NK-92 (cell line): ENCODE measurements around the gene UNC50.
"Not testable (repeated sequence)": the region's sequence is repeated elsewhere in the genome, so short reads cannot be mapped to it uniquely, and the experiment has no call there.

Experiments
- DNase-seq: peaks from one replicate; lab custom pipeline; 2025; ENCODE audit not compliant: unreplicated experiment; lab: John Stamatoyannopoulos, UW

UNC50 gene

DNA sequence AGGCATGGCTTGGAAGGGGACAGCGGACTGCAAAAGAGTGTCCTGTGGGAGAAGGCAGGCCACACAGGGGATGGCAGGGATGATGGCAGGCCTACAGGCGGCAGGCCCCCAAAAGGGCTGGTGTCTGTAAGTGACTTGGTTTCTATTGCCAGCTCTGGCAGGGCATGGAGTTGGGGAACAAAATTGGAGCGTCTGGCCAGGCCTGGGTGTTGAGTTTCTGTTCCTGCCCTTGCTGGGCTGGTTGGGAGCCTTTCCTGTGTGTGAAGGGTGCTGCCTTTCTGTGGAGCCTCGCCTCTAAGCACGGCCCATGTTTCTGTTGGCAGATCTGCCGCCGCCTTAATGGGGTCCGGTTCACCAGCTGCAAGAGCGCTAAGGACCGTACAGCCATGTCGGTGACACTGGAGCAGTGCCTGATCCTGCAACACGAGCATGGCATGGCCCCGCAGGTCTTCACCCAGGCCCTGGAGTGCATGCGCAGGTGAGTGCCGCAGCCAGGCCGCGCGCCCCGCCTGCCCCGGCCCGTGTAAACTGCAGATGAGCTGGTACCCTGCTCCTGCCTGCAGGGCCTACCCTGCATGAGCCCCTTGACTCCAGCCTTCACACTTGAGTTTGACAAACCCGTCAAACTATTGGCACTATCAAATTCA, 31.6 kb upstream of the UNC50 start:
- no peak for DNase-seq

DNA sequence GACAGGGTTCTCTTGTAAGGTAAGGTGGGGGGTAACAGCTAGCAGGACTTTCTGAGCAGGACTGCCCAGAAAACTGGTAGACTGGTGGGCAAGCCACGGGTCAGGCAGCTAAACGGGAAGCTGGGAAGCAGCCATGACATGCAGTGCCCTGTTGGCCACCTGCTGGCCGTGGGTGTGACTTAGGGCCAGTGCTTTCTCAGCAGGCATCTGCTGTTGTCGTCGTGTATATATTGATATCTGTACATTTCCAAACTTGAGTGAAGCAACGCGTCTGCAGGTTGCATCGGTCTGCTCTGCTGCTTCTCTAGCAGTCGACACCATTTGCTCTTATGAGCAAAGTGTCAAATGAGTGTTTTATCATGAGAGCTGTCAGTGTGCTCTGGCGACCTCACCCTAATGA, 31.1 kb upstream of the UNC50 start:
- DNase-seq, result no peak

DNA sequence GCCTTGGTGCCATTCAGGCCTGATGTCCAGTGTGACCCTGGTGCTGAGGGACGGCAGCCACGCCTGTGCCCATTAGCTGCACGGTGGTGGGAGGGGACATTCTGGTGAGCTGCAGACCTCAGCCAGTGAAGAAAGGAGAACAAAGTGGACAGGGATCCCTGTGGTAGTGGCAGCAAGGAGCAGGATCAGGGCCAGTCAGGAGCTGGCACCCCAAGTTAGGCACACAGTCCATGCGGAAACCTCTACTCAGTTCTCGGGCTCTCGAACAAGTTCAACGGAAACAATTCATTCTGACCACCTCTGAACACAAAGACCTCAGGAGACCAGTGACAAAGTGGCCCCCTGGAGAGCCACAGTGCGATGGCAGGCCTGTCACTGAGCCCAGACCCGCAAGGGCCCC, 30.2 kb upstream of the UNC50 start:
- no peak for DNase-seq

DNA sequence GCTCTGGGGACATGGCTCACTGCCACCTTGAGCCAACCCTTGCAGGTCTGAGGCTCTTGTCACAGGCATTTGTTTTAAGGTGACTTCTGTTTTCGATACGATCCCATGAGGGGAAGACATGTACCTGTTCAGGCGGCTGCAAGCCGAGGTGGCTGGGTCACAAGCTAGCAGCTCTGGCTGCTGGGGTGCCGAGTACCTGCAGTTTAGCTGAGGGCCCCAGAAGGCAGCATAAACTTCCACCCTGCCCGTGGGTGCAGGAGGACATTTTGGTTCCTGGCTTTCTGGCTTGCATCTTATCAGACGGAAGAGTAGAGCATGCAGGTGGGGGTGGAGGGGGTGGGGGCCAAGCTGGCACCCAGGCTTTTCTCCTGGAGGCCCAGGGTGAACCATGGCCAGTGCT, 28.5 kb upstream of the UNC50 start:
- DNase-seq, result no peak

DNA sequence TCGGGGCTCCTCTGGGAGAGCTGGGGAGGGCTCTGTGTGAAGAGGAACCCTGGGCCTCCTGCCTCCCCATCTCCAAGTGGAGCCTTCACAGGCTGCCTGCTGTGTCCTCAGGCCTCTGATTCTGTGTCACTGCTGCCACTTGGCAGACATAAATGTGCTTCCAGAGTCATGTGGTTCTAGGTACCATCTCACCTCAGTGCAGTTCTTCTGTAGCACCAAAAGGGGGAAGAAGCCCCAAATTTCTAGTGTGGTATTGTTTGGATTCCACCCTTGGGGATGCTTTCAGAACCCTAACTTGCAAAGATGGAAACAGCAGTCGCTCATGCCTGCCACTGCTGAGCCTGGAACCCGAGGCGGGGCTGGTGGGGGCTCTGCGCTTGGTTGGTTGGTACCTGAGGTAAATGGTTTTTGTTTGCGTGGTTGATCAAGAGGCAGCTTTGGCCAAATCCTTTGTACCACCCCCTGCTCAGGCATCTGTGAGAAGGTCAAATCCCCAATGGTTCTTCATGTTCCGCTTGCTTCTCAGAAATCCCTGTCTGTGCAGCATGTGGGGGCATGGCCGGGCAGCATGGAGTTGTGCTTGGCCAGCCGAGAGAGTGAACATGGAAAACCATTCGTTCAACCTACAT, 27.6 kb upstream of the UNC50 start:
- no peak for DNase-seq

DNA sequence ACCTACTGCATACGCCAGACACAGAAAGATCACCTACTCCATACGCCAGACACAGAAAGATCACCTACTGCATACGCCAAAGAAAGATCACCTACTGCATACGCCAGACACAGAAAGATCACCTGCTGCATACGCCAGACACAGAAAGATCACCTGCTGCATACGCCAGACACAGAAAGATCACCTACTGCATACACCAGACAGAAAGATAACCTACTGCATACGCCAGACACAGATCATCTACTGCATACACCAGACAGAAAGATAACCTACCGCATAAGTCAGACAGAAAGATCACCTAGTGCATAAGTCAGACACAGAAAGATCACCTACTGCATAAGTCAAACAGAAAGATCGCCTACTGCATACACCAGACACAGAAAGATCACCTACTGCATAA, 25.9 kb upstream of the UNC50 start:
- no peak for DNase-seq

DNA sequence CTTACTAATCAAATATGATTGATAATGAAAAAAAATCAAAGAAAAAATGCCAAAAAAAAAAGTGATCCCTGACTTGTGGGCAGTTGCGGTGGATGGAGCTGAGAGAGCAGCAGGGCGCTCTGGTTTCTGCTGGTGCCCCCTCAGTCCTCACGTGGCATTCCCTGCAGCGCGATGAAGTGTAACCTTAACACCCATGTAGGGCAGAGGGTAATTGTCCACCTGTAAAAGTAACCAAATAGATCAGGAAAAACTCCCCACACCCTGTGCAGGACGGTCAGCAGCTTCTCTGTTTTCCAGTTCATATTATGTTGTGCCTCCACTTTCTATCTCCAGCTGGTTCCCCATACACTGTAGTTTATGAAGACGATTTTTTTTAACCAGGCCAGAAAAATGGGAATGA, 25.1 kb upstream of the UNC50 start:
- DNase-seq, result no peak

DNA sequence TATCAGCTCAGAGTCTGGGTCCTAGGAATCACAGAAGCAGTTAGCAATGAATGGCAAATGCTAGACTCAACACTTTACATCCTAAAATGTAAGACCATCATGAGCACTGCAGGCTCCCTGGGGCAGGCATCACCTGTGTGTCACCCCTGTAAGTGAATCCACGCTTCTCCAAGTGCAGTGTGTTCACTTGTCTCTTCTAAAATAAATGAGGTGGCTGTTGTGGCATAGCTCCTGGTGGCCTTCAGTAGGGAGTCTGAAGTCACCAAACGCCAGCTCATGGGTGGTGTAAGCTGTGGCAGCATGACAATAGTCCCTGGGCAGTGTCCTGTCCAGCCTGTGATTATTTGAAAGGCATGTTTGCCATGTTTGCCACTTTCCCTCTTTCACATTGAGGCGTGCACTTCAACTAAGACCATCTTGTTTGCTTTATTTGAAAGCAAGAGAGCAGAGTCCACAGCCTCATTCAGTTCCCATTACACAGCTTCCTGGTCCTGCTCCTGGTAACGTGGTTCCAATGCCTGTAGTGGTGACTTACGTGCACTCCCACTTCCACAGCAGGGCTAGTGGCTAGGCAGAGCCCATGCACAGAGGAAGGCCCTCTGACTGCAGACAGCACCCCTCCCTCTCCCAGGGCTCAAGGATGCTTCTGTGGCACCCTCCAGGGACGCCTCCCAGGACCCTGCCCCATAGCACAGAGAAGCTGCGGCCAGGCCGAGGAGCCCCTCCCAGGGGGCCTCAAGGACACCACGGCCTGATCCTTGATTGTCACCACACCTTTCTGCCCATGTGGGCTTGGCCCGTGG, 24.4 kb upstream of the UNC50 start:
- DNase-seq, result no peak

DNA sequence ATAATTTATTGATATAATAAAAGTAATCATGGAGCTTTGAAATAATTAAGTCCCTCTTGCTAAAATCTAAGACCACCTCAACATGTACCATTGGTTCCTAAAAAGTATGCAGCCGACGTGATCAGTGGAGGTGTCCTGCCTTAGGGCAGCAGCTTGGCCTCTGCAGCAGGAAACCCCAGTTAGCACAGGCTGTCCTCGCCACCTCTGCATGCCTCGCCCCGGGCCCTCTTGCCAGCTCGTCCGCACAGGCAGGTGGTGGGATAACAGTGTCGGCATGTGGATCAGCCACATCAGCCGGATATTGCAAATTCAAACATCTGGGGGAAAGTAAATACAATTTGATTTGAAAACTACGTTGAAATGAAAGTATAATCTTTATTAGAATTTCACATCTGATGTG, 23.0 kb upstream of the UNC50 start:
- DNase-seq, result no peak

DNA sequence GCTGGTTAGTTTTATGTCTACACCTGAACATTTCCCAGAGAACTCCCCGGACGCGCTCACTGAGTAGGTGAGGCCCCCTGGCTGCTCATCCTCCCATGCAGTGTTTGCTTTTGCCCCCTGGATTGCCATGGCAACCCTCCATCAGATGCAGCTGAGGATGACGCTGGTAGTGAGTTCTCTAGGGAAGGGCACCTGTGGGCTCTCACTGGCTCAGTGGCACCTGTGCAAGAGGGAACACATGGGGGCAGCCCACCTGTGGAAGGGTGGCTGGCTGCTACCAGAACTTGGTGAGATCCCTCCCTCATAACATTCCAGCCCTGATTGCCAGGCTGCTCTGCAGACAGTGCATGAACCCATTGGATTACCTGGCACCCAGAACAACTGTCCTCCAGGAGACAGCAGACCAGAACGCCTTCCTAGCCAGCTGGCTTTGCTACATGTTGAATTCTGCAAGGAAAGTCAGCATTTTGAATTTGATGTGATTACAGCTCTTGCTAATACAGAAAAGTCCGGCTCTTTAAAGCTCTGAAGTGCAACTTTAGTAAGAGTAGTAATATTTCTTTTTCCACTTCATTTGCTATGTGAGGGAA, 21.7 kb upstream of the UNC50 start:
- no peak for DNase-seq

DNA sequence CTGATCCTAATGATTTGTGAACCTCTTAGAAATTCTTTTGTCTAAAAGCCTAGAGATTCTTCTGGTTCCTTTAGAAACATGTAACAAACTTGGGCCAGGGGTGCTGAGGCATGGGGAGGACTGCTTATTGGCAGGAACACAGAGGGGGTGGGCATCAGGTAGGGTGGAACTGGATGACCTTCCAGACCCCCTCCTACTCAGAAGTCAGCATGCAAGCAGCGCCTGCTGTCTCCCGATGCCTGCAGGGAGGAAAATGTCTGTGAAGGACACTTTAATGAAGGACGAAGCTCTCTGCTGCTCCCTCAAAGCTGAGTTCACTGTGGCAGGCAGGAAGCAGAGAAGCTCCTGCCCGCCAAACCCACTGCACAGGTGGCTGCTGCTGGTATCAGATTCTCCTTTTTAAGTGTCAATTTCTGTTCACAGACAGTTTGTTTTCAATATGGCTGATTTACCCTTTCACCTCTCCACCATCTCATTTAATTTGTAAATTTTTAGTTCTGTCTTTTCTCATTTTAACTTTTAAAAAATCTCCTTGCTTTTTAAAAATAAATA, 19.4 kb upstream of the UNC50 start:
- no peak for DNase-seq

DNA sequence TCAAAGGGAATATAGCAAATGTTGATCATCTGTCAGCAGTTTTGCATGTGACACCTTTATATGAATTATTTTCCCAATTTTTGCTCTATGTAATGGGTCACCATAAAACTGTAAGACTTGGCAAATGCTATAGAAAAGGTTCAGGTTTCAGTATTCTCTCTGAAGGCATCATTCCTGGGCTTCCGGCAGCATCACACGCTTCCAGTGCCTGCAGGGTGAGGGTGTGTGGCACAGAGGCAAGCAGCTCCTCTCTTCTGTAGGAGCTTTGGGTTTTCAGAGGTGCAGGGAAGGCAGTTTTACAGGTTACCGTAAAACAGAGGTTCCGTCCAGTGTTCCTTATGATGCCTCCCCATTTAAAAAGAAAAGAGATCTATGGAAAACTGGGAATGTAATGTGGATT, 18.9 kb upstream of the UNC50 start:
- DNase-seq, result no peak

DNA sequence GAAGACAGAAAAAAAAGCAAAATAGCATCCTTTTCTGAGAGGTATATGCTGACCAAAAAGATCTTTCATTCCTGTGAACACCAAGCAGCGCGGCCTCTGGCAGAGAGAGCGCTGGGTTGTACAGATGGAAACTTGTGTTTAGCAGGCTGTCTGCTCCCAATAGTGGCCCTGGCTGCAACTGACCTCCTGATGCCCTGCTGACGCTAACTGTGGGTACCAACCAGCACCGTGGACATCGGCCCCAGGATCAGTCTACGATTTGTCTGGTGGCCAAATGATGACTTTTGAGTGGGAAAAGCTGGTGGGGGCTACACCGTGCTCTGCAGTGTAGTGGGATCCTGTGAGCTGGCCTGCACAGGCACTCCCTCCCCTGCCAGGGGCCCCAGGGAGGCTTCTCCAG, 15.8 kb upstream of the UNC50 start:
- DNase-seq, result no peak

DNA sequence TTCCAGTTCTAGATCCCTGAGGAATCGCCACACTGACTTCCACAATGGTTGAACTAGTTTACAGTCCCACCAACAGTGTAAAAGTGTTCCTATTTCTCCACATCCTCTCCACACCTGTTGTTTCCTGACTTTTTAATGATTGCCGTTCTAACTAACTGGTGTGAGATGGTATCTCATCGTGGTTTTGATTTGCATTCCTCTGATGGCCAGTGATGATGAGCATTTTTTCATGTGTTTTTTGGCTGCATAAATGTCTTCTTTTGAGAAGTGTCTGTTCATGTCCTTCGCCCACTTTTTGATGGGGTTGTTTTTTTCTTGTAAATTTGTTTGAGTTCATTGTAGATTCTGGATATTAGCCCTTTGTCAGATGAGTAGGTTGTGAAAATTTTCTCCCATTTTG, 13.7 kb upstream of the UNC50 start:
- not testable (repeated sequence) for DNase-seq

DNA sequence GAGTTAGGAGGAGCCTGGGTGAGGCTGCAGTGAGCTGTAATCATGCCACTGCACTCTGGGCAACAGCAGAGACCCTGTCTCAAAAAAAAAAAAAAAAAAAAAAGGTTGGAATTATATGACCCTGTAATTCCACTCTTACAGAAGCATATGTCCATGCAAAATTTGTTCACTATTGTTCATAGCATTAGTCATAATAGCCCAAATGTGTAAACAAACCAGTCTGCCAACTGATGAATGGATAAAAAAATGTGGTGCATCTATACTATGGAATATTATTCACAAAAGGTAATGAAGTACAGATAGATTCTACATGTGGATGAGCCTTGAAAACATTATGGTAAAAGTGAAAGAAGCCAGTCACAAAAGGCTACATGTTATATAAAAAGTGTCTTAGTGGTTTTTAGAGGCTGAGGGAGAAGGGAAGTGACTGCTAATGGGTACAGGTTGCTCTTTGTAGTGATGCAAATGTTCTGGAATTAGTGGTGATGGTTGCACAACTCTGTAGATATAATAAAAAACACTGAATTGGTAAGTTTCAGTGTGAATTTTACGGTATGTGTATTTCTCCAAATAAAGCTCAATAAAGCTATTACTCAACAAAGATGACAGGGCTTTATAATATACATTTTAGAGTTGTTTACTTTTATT, 9.5 kb upstream of the UNC50 start:
- no peak for DNase-seq

DNA sequence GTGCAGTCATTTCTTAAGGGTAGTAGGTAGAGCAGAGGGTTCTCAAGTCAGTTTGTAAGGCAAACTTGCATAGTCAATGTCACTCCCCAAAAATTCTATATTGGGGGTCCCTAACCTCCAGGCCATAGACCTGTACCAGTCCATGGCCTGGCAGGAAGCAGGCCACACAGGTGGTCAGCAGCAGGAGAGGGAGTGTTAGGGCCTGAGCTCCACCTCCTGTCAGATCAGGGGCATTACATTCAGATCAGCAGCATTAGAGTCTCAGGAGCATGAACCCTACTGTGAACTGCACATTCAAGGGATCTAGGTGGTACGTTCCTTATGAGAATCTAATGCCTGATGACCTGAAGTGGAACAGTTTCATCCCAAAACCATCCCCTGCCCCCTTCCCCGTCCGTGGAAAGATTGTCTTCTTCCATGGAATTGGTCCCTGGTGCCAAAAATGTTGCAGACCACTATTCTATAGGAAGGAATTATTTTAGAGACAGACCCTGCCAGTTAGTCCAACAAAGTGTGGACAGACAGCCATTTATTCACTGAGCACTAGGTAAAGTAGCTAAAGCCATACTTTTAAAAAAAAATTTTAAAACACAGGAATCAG, 6.8 kb upstream of the UNC50 start:
- no peak for DNase-seq

DNA sequence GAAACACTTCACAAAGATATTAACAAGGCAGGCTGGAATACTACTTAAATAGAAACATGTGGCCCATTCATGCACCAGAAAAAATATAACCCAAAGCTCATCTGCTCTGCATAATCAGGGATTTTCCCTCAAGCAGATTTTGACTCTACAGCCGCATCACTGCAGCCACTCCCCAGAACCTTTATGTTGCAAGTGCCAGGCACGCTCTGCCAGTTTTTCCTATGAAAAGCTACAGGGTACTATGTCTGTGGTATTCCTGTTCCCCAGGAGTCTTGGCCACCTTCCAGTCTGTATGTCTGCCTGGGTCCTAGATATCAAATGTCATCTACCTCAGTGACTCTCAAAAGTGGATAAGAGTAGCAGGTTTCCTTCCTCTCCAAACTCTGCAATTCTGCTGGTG, 3.8 kb upstream of the UNC50 start:
- DNase-seq, result no peak

DNA sequence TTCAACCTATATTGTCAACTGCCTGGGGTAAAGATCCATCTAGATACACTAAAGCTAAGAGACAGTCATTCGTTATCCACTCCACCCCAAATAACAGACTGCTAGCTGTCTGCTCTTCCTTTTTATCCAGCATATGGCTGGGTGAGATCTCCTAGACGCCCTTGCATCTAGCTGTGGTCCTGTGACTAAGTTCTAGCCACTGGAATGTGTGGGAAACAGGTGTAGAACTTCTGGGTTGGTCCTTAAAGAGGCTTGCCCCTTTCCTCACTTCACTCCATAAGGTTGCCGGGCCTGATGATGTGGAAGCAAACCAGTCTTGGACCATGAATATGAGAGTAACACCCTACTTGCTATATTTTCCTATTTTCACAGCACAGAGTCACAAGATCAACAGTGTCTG, 3.3 kb upstream of the UNC50 start:
- no peak for DNase-seq

DNA sequence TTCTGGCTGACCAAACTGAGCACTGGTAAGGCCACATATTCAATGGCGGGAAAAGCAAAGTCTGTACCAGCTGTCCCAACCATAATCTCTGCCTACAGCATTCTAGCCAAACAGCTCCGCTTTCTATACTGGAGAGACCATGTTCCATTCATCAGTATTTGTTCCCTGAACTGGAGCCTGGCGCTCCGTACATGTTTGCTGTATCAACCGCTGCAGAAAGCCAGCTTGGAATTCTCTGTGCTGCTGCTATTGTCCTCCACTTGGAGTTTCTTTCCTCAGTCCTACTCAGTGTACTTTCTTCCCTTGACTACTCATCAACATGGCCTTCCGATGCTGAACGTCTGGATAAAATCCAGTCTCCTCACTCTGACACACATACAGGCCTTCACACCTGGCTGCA, 2.0 kb upstream of the UNC50 start:
- DNase-seq, result no peak

DNA sequence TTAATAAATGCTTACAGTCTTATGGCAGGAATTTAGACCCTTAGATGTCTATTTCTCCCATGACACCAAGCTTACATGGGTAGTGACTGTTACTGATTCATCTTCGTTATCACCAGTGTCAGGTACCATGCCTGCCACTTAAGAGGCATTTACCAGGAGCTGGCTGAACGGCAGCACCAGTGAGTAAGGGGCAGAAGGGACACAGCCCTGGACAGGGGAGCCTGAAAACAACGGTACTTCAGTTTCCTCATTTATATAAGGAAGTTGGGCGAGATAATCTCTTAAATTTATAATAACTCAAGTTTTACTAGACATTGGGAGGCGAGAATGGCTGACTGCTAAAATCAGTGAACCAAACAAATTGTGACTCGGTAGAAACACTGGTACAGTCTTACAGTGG, 1.3 kb upstream of the UNC50 start:
- DNase-seq, result no peak

DNA sequence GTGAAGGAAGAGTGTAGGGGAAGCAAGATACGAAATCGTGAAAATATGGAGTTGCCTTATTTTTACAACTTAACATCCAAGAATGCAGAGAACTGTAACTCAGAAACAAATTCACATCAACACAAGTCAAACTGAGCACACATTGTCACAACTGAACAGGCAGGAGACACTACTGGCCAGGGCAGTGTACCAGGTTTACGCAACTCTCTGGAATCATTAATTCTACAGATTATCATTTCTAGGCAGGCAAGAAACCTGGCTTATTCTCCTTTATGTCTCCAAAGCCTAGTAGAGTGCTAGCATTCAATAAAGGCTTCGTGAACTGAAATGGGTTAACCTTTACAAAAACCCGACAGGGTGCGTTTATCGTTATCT, 661 bp upstream of the UNC50 start:
- DNase-seq, result no peak
